ENCODE measurements around the gene ANAPC5.
"Not testable (repeated sequence)": the region's sequence is repeated elsewhere in the genome, so short reads cannot be mapped to it uniquely, and the experiment has no call there.

The ANAPC5 gene

GRCh38 chr12:121351820-121352681, at the start of gene ANAPC5:
Gene ANAPC5 (minus strand): TSS chr12:121352411. CDS start chr12:121352340, 71 bp downstream.
- DNase-seq, result peak; percentile 98

GRCh38 chr12:121400332-121401139, 48.3 kb upstream of the ANAPC5 start:
- DNase-seq, result peak; percentile 40

- DNase-seq, result peak; percentile 99
These were observed 47.5 kb upstream of the ANAPC5 start, which contains the start of gene RNF34 for GRCh38 chr12:121399391-121400331. Gene RNF34 (plus strand): TSS chr12:121400118. CDS start chr12:121400213, 95 bp downstream.

- DNase-seq, result no peak
These were observed 46.1 kb upstream of the ANAPC5 start for GRCh38 chr12:121398355-121398754.

- no peak for DNase-seq
These were observed 45.3 kb upstream of the ANAPC5 start for GRCh38 chr12:121397521-121397920.

GRCh38 chr12:121392325-121392716, 40.1 kb upstream of the ANAPC5 start:
- DNase-seq, result no peak

- peak; percentile 94 for DNase-seq
These were observed 39.6 kb upstream of the ANAPC5 start for GRCh38 chr12:121391619-121392324.

- no peak for DNase-seq
These were observed 38.6 kb upstream of the ANAPC5 start for GRCh38 chr12:121390856-121391255.

- DNase-seq, result peak; percentile 48
These were observed 36.3 kb upstream of the ANAPC5 start for GRCh38 chr12:121388421-121388981.

- not testable (repeated sequence) for DNase-seq
These were observed 32.7 kb upstream of the ANAPC5 start for GRCh38 chr12:121384891-121385290.

GRCh38 chr12:121383601-121384021, 31.4 kb upstream of the ANAPC5 start:
- DNase-seq, result no peak

- no peak for DNase-seq
These were observed 27.7 kb upstream of the ANAPC5 start for GRCh38 chr12:121379945-121380344.

- no peak for DNase-seq
These were observed 26.5 kb upstream of the ANAPC5 start for GRCh38 chr12:121378736-121379135.

GRCh38 chr12:121376754-121377697, 24.8 kb upstream of the ANAPC5 start:
- DNase-seq, result no peak

- not testable (repeated sequence) for DNase-seq
These were observed 22.9 kb upstream of the ANAPC5 start for GRCh38 chr12:121374945-121375584.

- DNase-seq, result not testable (repeated sequence)
These were observed 22.1 kb upstream of the ANAPC5 start for GRCh38 chr12:121374336-121374735.

GRCh38 chr12:121373755-121374154, 21.5 kb upstream of the ANAPC5 start:
- DNase-seq, result no peak

GRCh38 chr12:121371404-121371803, 19.2 kb upstream of the ANAPC5 start:
- DNase-seq, result no peak

GRCh38 chr12:121366063-121366459, 13.8 kb upstream of the ANAPC5 start:
- DNase-seq, result no peak
